Stimulated activated CD8-positive, alpha-beta memory T cell treated with anti-CD3 and anti-CD28 coated beads, Interleukin-15, amount 100 ng/mL, for 1 hour (primary cell): Measurements from ENCODE around the gene SCRN2.

ENCODE experiments used
- DNase-seq: peaks from one replicate; pipeline ENCODE4 v3.0.0-alpha.2; 2020; ENCODE audit warnings: low read depth

SCRN2 gene

GRCh38 chr17:47840742-47841487, at the start of gene SCRN2:
TSS of gene SCRN2 (minus strand) at chr17:47841273. CDS start at chr17:47840843, 430 bp downstream.
- peak; percentile 72 for DNase-seq

- DNase-seq, result peak; percentile 95
These were observed 48.9 kb upstream of the SCRN2 start for GRCh38 chr17:47889734-47890529.

DNA sequence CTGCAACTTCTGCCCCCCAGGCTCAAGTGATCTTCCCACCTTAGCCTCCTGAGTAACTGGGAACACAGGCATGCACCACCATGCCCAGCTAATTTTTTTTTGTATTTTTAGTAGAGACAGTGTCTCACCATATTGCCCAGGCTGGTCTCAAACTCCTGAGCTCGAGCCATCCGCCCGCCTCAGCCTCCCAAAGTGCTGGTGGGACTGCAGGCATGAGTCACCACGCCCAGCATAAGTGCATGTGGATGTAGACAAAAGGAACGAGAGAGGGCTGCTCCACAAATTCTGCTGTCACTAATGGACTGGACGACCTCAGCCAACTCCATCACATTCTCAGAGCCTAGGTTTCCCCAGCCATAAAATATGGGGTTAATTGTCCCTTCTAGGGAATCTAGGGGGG, 47.2 kb upstream of the SCRN2 start:
- DNase-seq, result no peak

- DNase-seq, result no peak
These were observed 44.0 kb upstream of the SCRN2 start for GRCh38 chr17:47884905-47885730.

DNA sequence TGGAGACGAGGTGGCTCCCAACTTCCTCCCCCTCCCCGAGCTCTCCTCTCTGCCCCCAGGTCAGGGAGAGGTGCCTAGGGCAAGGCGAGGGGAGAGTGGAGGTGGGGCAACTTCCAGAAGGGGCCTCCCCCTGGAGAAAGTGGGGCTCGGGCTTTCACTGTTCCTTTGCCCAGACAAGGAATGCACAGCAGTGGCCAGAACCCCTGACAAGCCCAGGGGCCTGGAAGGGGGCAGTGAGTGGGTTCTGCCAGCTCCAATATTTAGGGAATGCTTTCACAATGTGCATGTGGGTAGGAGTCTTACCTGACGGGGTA, 43.3 kb upstream of the SCRN2 start:
- DNase-seq, result no peak

GRCh38 chr17:47883589-47884426, 42.7 kb upstream of the SCRN2 start:
- DNase-seq, result no peak

- DNase-seq, result no peak
These were observed 41.9 kb upstream of the SCRN2 start for GRCh38 chr17:47882695-47883588.

DNA sequence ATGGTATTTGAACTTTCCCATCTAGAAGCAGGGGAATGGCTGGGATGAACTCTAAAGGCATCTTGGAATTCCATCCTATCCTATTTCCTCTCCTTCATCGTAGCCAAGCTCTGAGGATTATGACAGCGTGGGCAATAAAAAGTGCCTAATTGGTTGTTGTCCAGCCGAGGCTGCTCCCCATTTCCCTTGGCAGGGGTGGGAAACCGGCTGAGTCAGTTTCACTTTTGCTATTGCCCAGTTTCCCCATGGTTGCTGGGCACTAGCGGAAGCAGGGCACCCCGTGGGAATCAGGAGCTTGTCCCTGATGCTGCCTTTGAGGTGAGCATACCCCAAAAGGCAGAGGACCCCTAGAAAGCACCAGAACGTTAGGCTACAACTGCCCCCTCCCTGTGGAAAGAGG, 41.2 kb upstream of the SCRN2 start:
- DNase-seq, result no peak

DNA sequence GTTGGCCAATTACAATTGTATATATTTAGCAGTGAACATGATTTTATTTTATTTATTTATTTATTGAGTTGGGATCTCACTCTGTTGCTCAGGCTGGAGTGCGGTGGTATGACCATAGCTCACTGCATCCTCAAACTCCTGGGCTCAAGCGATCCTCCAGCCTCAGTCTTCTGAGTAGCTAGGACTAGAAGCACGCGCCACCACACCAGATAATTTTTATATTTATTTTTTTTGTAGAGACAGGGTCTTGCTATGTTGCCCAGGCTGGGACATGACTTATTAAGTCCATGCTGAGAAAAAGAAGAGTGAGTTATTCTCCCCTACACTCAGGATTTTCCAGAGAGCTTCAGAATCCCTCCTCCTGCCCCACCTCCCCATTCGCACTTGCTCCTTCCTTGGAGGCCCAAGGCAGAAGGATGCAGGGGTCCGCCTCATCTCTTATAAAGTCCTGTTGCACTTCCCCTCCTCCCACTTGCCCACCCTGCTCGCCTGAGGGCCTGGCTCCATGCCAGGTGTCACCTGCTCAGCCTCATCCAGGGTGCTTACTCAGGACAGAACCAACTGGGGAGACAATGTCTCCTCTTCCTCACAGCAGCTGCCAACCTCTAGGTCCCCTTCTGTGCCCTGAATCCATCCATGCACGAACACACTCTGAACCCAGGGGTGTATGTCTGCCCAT, 38.8 kb upstream of the SCRN2 start:
- DNase-seq, result no peak

DNA sequence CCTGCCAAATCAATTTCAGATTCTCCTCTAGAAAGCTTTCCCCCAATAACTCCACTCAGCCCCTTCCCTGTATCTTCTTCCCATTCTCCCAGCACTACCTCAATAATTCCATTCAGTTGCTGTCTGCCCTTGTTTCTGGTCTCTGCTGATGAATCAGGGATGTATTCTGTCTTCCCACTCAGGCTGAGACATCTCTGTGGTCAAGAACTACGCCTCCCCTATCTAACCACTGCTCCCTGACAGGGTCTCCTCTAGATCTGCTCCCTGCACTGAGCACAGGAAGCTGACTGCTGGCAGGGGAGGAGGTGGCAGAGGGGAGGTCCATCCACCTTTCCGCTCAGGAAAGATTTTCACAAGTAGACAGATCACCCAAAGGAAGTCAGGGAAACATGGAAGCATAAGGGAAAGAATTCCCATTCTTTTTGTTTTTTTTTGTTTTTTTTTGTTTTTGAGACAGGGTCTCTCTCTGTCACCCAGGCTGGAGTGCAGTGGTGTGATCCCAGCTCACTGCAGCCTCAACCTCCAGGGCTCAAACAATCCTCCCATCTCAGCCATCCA, 38.0 kb upstream of the SCRN2 start:
- DNase-seq, result no peak

DNA sequence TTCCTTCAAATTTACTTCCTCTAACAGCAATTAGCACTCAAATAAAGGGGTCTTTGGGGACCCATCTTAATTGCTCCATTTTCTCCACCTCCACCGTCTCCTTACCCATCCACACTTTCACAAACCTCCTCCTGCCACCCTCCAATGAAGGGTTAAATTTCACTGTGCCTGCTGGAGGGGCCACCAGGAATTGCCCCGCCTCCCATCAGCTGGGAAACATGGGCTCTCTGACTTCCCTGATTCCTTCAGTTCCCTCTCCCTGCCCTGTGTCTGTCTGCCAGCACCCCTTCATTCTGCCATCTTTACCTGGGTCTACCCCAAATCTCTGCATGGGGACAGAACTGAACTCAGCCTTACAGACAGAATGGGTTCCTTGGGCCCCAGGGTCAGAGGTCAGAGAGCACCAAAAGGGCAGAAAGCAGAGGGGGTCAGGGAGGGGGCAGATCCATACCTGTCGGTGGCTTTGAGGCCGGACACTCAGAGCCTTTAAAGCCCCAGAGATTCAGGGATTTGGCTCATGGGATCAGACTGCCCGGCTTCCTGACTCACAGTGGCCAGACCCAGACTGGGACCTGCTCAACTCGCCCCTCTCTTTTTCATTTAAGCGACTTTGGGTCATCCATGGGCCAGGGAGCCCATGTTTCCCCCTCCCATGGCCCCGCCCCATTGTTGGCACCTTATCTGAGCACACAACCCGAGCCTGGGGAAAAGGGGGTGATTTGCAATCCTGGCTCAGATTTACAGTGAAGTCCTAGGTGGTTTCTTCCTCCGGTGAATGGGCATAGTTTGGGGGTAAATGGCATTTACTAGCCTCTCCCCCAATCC, 37.3 kb upstream of the SCRN2 start:
- no peak for DNase-seq

DNA sequence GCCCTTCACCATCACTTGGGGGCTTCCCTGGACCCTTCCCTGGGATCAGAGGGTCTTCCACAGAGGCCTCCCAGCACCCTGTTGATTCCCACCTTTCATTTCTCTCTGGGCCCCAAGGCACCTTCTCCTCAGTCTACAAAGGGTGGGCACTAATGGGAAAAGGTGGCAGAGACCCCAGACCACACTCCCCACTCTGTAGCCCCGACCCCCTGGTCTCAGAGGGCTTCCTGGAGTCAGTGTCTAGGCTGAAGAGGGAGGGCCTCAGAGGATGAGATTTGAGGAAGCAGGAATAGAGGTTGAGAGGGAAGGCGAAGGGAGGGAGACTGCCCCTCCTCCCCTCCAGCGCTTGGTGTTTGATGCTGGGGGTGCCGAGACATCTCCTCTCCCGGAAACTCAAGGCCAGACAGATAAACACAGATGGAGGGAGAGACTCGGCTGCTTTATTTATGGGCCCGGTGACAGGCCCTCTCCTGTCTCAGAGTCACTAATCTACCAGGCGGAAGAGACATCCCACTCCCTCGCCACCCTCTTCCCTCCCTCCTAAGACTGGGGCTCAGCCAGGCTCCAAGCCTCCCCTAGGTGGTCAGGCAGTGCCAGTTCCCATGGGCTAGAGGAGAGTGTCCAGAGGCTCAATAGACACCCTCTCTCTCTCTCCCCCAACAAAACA, 36.4 kb upstream of the SCRN2 start:
- DNase-seq, result no peak

- DNase-seq, result no peak
These were observed 34.2 kb upstream of the SCRN2 start for GRCh38 chr17:47875011-47875985.

GRCh38 chr17:47873200-47874090, 32.4 kb upstream of the SCRN2 start:
- no peak for DNase-seq

GRCh38 chr17:47872651-47873161, 31.6 kb upstream of the SCRN2 start:
- no peak for DNase-seq
